ENCODE data around the gene ALG12. TPM values are rescaled to one million over a fixed set of nuclear protein-coding genes. Genes with fewer than 3 reads are reported as not detected.

Gene ALG12
- total RNA-seq, 1 experiment from 2014 or later, result 18.2 TPM

- Mint-ChIP-seq H3K36me3 (ENCODE audit: insufficient read depth, unreplicated experiment) (no peaks in the 10 kb centered on the region), H3K27me3 (ENCODE audit: insufficient read depth, unreplicated experiment) (no peaks in the 10 kb centered on the region), H3K27ac (ENCODE audit: low read depth, unreplicated experiment) (peak overlapping the region; percentile 88), H3K9me3 (ENCODE audit: unreplicated experiment) (no peaks in the 10 kb centered on the region), H3K4me1 (ENCODE audit: insufficient read depth, unreplicated experiment) (peaks cover 35% of the 10 kb centered on the region), H3K4me3 (ENCODE audit: unreplicated experiment) (no peak overlapping the region)
- TF ChIP-seq CTCF (IDR thresholded peaks at IDR 0.05; ENCODE audit: unreplicated experiment), result no peak
- intact Hi-C loops (cut with micrococcal nuclease), result no loop called here
- BruUV-seq (replicated peaks), result no TSS peak
- POLR2A ChIA-PET, result interaction anchor here (0.9 to 6.2 kb wide), 6 partner anchors 9 to 75 kb away, joined by 5 to 73 read pairs (median 10); partner anchors contain the start of gene PIM3
- CTCF ChIA-PET, result interaction anchor here (0.8 to 1.4 kb wide), 3 partner anchors 10 to 78 kb away, joined by 3 to 7 read pairs (median 3); no protein-coding TSS in a partner anchor
- no peak for DNase-seq (ENCODE audit: unreplicated experiment)
Measured at GRCh38 chr22:49951986-49952896, 34.0 kb upstream of the ALG12 start.

- no TSS peak for BruUV-seq (replicated peaks)
- Mint-ChIP-seq H3K4me1 (ENCODE audit: insufficient read depth, unreplicated experiment) (peaks cover 29% of the 10 kb centered on the region), H3K27ac (ENCODE audit: low read depth, unreplicated experiment) (peak overlapping the region; percentile 88), H3K36me3 (ENCODE audit: insufficient read depth, unreplicated experiment) (no peaks in the 10 kb centered on the region), H3K27me3 (ENCODE audit: insufficient read depth, unreplicated experiment) (no peaks in the 10 kb centered on the region), H3K4me3 (ENCODE audit: unreplicated experiment) (no peak overlapping the region), H3K9me3 (ENCODE audit: unreplicated experiment) (no peaks in the 10 kb centered on the region)
- DNase-seq (ENCODE audit: unreplicated experiment), result peak; percentile 32
- no peak for TF ChIP-seq CTCF (IDR thresholded peaks at IDR 0.05; ENCODE audit: unreplicated experiment)
- ChIA-PET CTCF (interaction anchor here (0.6 to 1.2 kb wide), 3 partner anchors 21 to 79 kb away, joined by 3 to 7 read pairs (median 3); no protein-coding TSS in a partner anchor), POLR2A (interaction anchor here (1.0 to 6.2 kb wide), 7 partner anchors 10 to 76 kb away, joined by 3 to 73 read pairs (median 9); partner anchors contain the start of gene PIM3)
- intact Hi-C loops (cut with micrococcal nuclease), result no loop called here
Measured at GRCh38 chr22:49951678-49951985, 33.4 kb upstream of the ALG12 start.

GRCh38 chr22:49951000-49951677, 32.9 kb upstream of the ALG12 start:
- peak overlapping the region; percentile 88 for H3K27ac Mint-ChIP-seq (ENCODE audit: low read depth, unreplicated experiment)
- H3K9me3 Mint-ChIP-seq (ENCODE audit: unreplicated experiment), result no peaks in the 10 kb centered on the region

More at GRCh38 chr22:49951000-49951677, 32.9 kb upstream of the ALG12 start:
- H3K27me3 Mint-ChIP-seq (ENCODE audit: insufficient read depth, unreplicated experiment), result no peaks in the 10 kb centered on the region
- H3K4me3 Mint-ChIP-seq (ENCODE audit: unreplicated experiment), result peak overlapping the region; percentile 29
- no peak for TF ChIP-seq CTCF (IDR thresholded peaks at IDR 0.05; ENCODE audit: unreplicated experiment)
- peak; percentile 90 for DNase-seq (ENCODE audit: unreplicated experiment)
- peaks cover 24% of the 10 kb centered on the region for H3K4me1 Mint-ChIP-seq (ENCODE audit: insufficient read depth, unreplicated experiment)
- ChIA-PET POLR2A (interaction anchor here (1.0 to 6.2 kb wide), 8 partner anchors 10 to 77 kb away, joined by 3 to 73 read pairs (median 9); partner anchors contain the start of gene PIM3), CTCF (interaction anchor here (0.6 to 1.2 kb wide), 3 partner anchors 21 to 79 kb away, joined by 3 to 7 read pairs (median 3); no protein-coding TSS in a partner anchor)
- intact Hi-C loops (cut with micrococcal nuclease), result no loop called here
- BruUV-seq (replicated peaks), result no TSS peak
- no peaks in the 10 kb centered on the region for H3K36me3 Mint-ChIP-seq (ENCODE audit: insufficient read depth, unreplicated experiment)

Measured in MCF 10A (cell line).